Measurements from ENCODE around the gene TESMIN. TPM values are rescaled to one million over a fixed set of nuclear protein-coding genes. Genes with fewer than 3 reads are reported as not detected.

Gene TESMIN
- total RNA-seq, 1 donor: not detected

GRCh38 chr11:68743539-68743938, 7.8 kb downstream of the TESMIN start:
- no peak for DNase-seq (ENCODE audit: low read depth)
- H3K4me3 ChIP-seq (ENCODE audit: low read depth, low read length): no peak overlapping the region
- no peak for TF ChIP-seq CTCF (IDR thresholded peaks at IDR 0.05; ENCODE audit: insufficient read depth, low read length)

- H3K4me3 ChIP-seq (ENCODE audit: low read depth, low read length): no peak overlapping the region
- no peak for TF ChIP-seq CTCF (IDR thresholded peaks at IDR 0.05; ENCODE audit: insufficient read depth, low read length)
- no peak for DNase-seq (ENCODE audit: low read depth)
Measured at GRCh38 chr11:68741463-68741862, 9.9 kb downstream of the TESMIN start.

GRCh38 chr11:68735646-68736045, 15.7 kb downstream of the TESMIN start:
- no peak for TF ChIP-seq CTCF (IDR thresholded peaks at IDR 0.05; ENCODE audit: insufficient read depth, low read length)
- no peak overlapping the region for H3K4me3 ChIP-seq (ENCODE audit: low read depth, low read length)
- DNase-seq (ENCODE audit: low read depth): no peak

GRCh38 chr11:68735125-68735524, 16.2 kb downstream of the TESMIN start:
- DNase-seq (ENCODE audit: low read depth): no peak
- no peak overlapping the region for H3K4me3 ChIP-seq (ENCODE audit: low read depth, low read length)
- no peak for TF ChIP-seq CTCF (IDR thresholded peaks at IDR 0.05; ENCODE audit: insufficient read depth, low read length)

- H3K4me3 ChIP-seq (ENCODE audit: low read depth, low read length): no peak overlapping the region
- DNase-seq (ENCODE audit: low read depth): no peak
- TF ChIP-seq CTCF (IDR thresholded peaks at IDR 0.05; ENCODE audit: insufficient read depth, low read length): no peak
Measured at GRCh38 chr11:68734111-68734510, 17.2 kb downstream of the TESMIN start.

- no peak for TF ChIP-seq CTCF (IDR thresholded peaks at IDR 0.05; ENCODE audit: insufficient read depth, low read length)
- H3K4me3 ChIP-seq (ENCODE audit: low read depth, low read length): no peak overlapping the region
- no peak for DNase-seq (ENCODE audit: low read depth)
Measured at GRCh38 chr11:68727783-68728182, 23.5 kb downstream of the TESMIN start.

GRCh38 chr11:68724293-68724692, 27.0 kb downstream of the TESMIN start:
- DNase-seq (ENCODE audit: low read depth): no peak
- H3K4me3 ChIP-seq (ENCODE audit: low read depth, low read length): no peak overlapping the region
- TF ChIP-seq CTCF (IDR thresholded peaks at IDR 0.05; ENCODE audit: insufficient read depth, low read length): no peak
